Parathyroid adenoma (tissue), 2 donors: Measurements from ENCODE around the gene ALDH1L2.

Source experiments
- H2AFZ ChIP-seq: fragments of 300-600 bp; sonication (generic); one replicate; pipeline ENCODE4 v1.7.0; 2017; ENCODE audit warnings: antibody characterized with exemption, mild to moderate bottlenecking
- H3K27ac ChIP-seq: fragments of 300-600 bp; sonication (generic); one replicate; pipeline ENCODE4 v1.7.0; 2017
- H3K27me3 ChIP-seq: fragments of 300-600 bp; sonication (generic); one replicate; pipeline ENCODE4 v1.7.0; 2017; ENCODE audit warnings: low read length; ENCODE audit not compliant: control insufficient read depth, insufficient read depth
- H3K36me3 ChIP-seq: fragments of 300-600 bp; sonication (generic); one replicate; pipeline ENCODE4 v1.7.0; 2017; ENCODE audit warnings: low read length; ENCODE audit not compliant: control insufficient read depth, insufficient read depth
- H3K4me1 ChIP-seq: fragments of 300-600 bp; sonication (generic); one replicate; pipeline ENCODE4 v1.7.0; 2017; ENCODE audit warnings: control low read depth
- H3K4me2 ChIP-seq: fragments of 300-600 bp; sonication (generic); one replicate; pipeline ENCODE4 v1.7.0; 2017; ENCODE audit warnings: low read length
- H3K4me3 ChIP-seq: fragments of 300-600 bp; sonication (generic); one replicate; pipeline ENCODE4 v1.7.0; 2017; ENCODE audit warnings: low read depth, low read length
- H3K79me2 ChIP-seq: fragments of 300-600 bp; sonication (generic); one replicate; pipeline ENCODE4 v1.7.0; 2017; ENCODE audit warnings: control low read depth
- H3K9ac ChIP-seq: fragments of 300-600 bp; sonication (generic); one replicate; pipeline ENCODE4 v1.7.0; 2017; ENCODE audit warnings: mild to moderate bottlenecking
- H3K9me3 ChIP-seq: fragments of 300-600 bp; sonication (generic); one replicate; pipeline ENCODE4 v1.7.0; 2017; ENCODE audit warnings: low read length; ENCODE audit not compliant: control insufficient read depth
- TF ChIP-seq, protein P1 (sequence below): fragments of 300-600 bp; sonication (generic); IDR thresholded peaks from one replicate; pipeline ENCODE4 v1.7.0; 2017; ENCODE audit warnings: antibody characterized with exemption, mild to moderate bottlenecking
- donor health status: primary hyperparathyroidism.

Gene ALDH1L2

DNA sequence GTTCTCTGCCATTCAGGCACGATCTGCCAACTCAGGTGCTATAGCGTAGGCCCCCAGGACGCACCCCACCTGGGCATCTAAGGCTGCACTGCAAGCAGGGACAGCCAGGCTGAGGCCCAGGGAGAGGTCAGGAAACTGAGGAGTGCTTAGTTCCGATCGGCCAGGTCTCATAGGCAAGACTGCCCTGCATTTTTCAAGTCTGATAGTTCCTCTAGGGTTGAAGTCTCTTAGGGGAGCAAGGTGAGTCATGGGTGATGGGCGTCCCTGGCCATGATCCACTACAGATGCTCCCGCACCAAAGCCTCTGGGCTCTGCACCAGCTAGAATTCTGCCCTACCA, 84.9 kb downstream of the ALDH1L2 start:
- H3K36me3 ChIP-seq, result no peaks in the 10 kb centered on the region
- peaks cover 7% of the 10 kb centered on the region for H3K4me1 ChIP-seq
- H3K27ac ChIP-seq, result no peak overlapping the region

DNA sequence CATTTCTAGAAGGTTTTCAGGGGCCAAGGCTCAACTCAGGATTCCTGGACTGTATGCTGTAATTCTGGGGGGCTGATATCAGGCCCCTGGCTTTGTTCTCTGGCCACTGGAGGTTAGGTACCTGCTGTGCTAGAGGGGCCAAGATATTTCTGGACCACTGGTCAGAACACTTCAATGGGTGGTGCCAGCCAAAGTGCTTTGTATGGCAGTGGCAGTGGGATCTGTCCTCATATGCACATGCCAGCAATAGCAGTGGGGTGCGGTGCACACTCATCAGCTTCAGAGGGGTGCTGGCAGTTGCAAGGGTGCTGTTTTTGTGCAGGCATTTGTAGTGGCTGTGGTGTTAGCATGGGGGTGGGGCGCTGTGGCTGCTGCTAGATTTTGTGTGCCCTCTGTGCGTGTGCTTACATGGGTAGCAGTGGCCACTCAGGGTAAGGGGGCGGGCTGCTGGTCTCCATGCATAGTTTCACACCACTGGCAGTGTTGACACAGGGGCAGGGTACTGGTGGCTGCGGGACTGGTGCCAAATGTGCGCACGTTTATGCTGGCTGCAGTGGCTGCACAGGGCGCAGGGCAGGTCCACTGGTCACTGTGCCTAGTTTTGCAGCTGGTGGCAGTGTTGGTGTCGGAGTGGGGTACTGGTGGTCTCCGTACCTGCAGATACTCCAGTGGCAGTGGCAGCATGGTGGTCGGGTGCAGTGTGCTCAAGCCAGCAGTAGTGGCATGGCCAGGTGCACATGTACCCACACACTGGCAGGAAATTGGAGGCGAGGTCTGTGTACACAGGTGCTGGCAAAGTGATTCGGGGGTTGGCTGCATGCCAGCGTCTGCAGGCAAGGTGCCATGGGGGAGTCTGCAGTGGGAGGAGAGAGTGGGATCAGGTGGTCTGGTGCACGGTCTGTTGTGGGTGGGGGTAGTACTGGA, 85.6 kb downstream of the ALDH1L2 start:
- peaks cover 7% of the 10 kb centered on the region for H3K4me1 ChIP-seq
- no peaks in the 10 kb centered on the region for H3K36me3 ChIP-seq
- no peak overlapping the region for H3K9ac ChIP-seq
- TF ChIP-seq, protein P1, sequence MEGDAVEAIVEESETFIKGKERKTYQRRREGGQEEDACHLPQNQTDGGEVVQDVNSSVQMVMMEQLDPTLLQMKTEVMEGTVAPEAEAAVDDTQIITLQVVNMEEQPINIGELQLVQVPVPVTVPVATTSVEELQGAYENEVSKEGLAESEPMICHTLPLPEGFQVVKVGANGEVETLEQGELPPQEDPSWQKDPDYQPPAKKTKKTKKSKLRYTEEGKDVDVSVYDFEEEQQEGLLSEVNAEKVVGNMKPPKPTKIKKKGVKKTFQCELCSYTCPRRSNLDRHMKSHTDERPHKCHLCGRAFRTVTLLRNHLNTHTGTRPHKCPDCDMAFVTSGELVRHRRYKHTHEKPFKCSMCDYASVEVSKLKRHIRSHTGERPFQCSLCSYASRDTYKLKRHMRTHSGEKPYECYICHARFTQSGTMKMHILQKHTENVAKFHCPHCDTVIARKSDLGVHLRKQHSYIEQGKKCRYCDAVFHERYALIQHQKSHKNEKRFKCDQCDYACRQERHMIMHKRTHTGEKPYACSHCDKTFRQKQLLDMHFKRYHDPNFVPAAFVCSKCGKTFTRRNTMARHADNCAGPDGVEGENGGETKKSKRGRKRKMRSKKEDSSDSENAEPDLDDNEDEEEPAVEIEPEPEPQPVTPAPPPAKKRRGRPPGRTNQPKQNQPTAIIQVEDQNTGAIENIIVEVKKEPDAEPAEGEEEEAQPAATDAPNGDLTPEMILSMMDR, result no peak
- H2AFZ ChIP-seq, result no peak overlapping the region
- H3K9me3 ChIP-seq, result no peaks in the 10 kb centered on the region
- H3K27ac ChIP-seq, result no peak overlapping the region
- H3K27me3 ChIP-seq, result no peaks in the 10 kb centered on the region
- peaks cover 2% of the 10 kb centered on the region for H3K79me2 ChIP-seq
- no peak overlapping the region for H3K4me3 ChIP-seq
- H3K4me2 ChIP-seq, result no peak overlapping the region

More for the DNA sequence above, 84.9 kb downstream of the ALDH1L2 start:
- H2AFZ ChIP-seq, result no peak overlapping the region
- no peak overlapping the region for H3K4me2 ChIP-seq
- TF ChIP-seq, protein P1, result no peak
- H3K9me3 ChIP-seq, result no peaks in the 10 kb centered on the region
- no peaks in the 10 kb centered on the region for H3K27me3 ChIP-seq
- no peak overlapping the region for H3K9ac ChIP-seq
- H3K4me3 ChIP-seq, result no peak overlapping the region
- H3K79me2 ChIP-seq, result peaks cover 2% of the 10 kb centered on the region

DNA sequence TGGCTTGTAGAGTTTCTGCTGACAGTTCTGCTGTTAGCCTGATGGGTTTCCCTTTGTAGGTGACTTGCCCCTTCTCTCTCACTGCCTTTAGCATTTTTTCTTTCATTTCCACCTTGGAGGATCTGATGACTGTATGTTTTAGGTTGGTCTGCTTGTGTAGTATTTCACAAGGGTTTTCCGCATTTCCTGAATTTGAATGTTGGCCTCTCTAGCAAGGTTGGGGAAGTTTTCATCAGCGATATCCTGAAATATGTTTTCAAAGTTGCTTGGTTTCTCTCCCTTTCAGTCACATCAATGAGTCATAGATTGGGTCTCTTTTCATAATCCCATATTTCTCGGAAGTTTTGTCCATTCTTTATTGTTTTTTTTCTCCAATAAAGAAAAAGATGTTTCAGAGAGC, 86.7 kb downstream of the ALDH1L2 start:
- Histone ChIP-seq H2AFZ (no peak overlapping the region), H3K79me2 (peaks cover 2% of the 10 kb centered on the region), H3K4me3 (no peak overlapping the region), H3K36me3 (no peaks in the 10 kb centered on the region), H3K4me1 (peaks cover 7% of the 10 kb centered on the region), H3K9me3 (no peaks in the 10 kb centered on the region), H3K27ac (no peak overlapping the region), H3K9ac (no peak overlapping the region), H3K4me2 (no peak overlapping the region), H3K27me3 (no peaks in the 10 kb centered on the region)
- TF ChIP-seq, protein P1, result no peak

DNA sequence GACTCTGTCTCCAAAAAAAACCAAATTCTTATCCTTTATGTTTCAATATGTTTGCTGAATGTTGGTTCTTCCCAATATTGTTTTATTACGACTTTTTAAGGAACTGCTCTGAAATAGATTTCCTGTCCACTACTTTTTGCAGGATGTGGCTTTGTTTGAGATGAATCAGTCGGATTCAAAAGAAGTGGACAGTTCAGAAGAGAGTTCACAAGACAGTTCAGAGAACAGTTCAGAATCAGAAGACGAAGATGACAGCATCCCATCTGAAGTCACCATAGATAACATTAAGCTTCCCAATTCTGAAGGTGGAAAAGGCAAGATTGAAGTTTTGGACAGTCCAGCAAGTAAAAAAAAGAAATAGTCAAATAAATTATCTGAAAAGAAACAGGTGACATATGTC, 89.9 kb downstream of the ALDH1L2 start:
- Histone ChIP-seq H3K27me3 (no peaks in the 10 kb centered on the region), H3K4me2 (no peak overlapping the region), H3K27ac (no peak overlapping the region), H3K9ac (no peak overlapping the region), H2AFZ (no peak overlapping the region), H3K9me3 (no peaks in the 10 kb centered on the region), H3K4me3 (no peak overlapping the region), H3K79me2 (peaks cover 2% of the 10 kb centered on the region), H3K4me1 (peaks cover 7% of the 10 kb centered on the region), H3K36me3 (no peaks in the 10 kb centered on the region)
- TF ChIP-seq, protein P1, result no peak
